ENCODE results near the gene COLEC11.

The COLEC11 gene

GRCh38 chr2:3651691-3652648 lies 57.1 kb downstream of the COLEC11 start:
- no peak for TF ChIP-seq CTCF (IDR thresholded peaks at IDR 0.05; ENCODE audit: extremely low read depth, missing control alignments)
- DNase-seq (ENCODE audit: low spot score), result peak; percentile 90

- no peak for TF ChIP-seq CTCF (IDR thresholded peaks at IDR 0.05; ENCODE audit: extremely low read depth, missing control alignments)
- no peak for DNase-seq (ENCODE audit: low spot score)
Observed at GRCh38 chr2:3652896-3653625, 58.1 kb downstream of the COLEC11 start.

- DNase-seq (ENCODE audit: low spot score), result no peak
- no peak for TF ChIP-seq CTCF (IDR thresholded peaks at IDR 0.05; ENCODE audit: extremely low read depth, missing control alignments)
Observed at GRCh38 chr2:3654011-3654410, 59.1 kb downstream of the COLEC11 start.

- DNase-seq (ENCODE audit: low spot score), result no peak
- no peak for TF ChIP-seq CTCF (IDR thresholded peaks at IDR 0.05; ENCODE audit: extremely low read depth, missing control alignments)
Observed at GRCh38 chr2:3654531-3655225, 59.8 kb downstream of the COLEC11 start.

- no peak for DNase-seq (ENCODE audit: low spot score)
- no peak for TF ChIP-seq CTCF (IDR thresholded peaks at IDR 0.05; ENCODE audit: extremely low read depth, missing control alignments)
Observed at GRCh38 chr2:3655871-3656761, 61.2 kb downstream of the COLEC11 start.

- no peak for DNase-seq (ENCODE audit: low spot score)
- TF ChIP-seq CTCF (IDR thresholded peaks at IDR 0.05; ENCODE audit: extremely low read depth, missing control alignments), result peak; percentile 4
Observed at GRCh38 chr2:3656762-3657721, 62.1 kb downstream of the COLEC11 start.
